ENCODE data around the gene CBFA2T2. TPM values are rescaled to one million over a fixed set of nuclear protein-coding genes. Genes with fewer than 3 reads are reported as not detected.
A peak's percentile ranks its signal among the peaks of the same experiment; 100 is the strongest.
"Not testable (repeated sequence)": the region's sequence is repeated elsewhere in the genome, so short reads cannot be mapped to it uniquely, and the experiment has no call there.

Gene CBFA2T2
- polyA plus RNA-seq, 3 donors from 2014 or later, result 7.5 to 15.5 (median 11.0) TPM

DNA sequence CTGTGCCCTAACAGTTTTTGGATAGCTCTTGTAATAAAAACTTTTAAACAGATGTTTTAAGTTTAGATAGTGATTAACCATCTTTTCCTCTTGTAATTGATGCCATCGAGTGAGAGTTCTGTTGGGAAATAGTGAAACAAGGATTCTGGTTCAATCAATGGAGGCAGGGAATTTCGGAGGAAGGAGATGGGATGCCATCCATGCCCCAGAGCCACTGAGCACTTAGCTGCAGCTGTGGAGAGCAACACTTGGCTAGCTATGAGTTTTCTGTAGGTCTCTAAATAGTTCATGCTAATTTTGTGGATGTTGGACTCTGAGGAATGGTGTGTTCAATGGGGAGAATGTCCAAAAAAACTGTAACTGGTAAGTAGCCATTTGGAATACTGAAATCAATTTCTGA, 16.7 kb downstream of the CBFA2T2 start:
- H3K27me3 Mint-ChIP-seq (ENCODE audit: low read depth in 3 of 3), result no peaks in the 10 kb centered on the region
- no peak overlapping the region for H3K4me3 Mint-ChIP-seq
- DNase-seq, result no peak
- peaks cover 18 to 19% of the 10 kb centered on the region in 2 donors for H3K4me1 Mint-ChIP-seq
- H3K27ac Mint-ChIP-seq, result no peak overlapping the region
- H3K36me3 Mint-ChIP-seq, result peaks cover 0 to 4% (median 3%) of the 10 kb centered on the region in 3 donors
- H3K9me3 Mint-ChIP-seq, result no peaks in the 10 kb centered on the region

DNA sequence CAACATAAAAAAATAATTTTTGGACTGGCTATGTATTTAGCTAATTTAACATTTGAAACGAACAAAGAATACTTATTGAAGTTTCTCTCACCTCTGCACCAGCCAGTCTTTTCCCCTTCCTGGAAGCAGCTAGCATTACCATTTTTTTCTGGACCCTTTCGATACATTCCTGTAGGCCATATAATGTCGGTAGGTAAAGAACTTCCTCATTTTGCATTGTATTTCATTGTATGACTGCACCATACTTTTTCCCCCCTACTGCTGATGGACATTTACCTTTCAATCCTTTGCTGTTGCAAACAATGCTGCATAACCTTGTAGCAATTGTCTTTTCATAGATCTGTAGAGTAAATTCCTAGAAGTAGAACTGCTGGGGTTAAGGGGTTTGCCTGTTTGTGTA, 17.6 kb downstream of the CBFA2T2 start:
- peaks cover 18 to 19% of the 10 kb centered on the region in 2 donors for H3K4me1 Mint-ChIP-seq
- H3K4me3 Mint-ChIP-seq, result no peak overlapping the region
- H3K9me3 Mint-ChIP-seq, result no peaks in the 10 kb centered on the region
- H3K36me3 Mint-ChIP-seq, result peaks cover 0 to 4% (median 3%) of the 10 kb centered on the region in 3 donors
- H3K27ac Mint-ChIP-seq, result peak overlapping the region in 1 of 6 donors; percentile 70
- DNase-seq, result no peak
- H3K27me3 Mint-ChIP-seq (ENCODE audit: low read depth in 3 of 3), result no peaks in the 10 kb centered on the region

DNA sequence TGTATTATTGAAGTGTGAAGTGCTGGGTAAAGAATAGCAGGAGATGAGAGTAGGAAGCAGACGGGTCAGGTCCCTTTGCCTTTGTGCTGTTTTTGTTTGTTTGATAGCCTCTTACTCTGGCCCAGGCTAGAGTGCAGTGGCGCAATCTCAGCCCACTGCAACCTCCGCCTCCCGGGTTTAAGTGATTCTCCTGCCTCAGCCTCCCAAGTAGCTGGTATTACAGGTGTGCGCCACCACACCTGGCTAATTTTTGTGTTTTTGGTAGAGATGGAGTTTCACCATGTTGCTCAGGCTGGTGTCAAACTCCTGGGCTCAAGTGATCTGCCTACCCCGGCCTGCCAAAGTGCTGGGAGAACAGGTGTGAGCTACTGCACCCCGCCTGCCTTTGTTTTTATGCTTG, 18.1 kb downstream of the CBFA2T2 start:
- H3K27ac Mint-ChIP-seq, result peak overlapping the region in 1 of 6 donors; percentile 10
- not testable (repeated sequence) for H3K27me3 Mint-ChIP-seq (ENCODE audit: low read depth in 3 of 3); H3K4me3 Mint-ChIP-seq; DNase-seq; H3K9me3 Mint-ChIP-seq; H3K36me3 Mint-ChIP-seq
- peaks cover 19% of the 10 kb centered on the region in 2 donors for H3K4me1 Mint-ChIP-seq

DNA sequence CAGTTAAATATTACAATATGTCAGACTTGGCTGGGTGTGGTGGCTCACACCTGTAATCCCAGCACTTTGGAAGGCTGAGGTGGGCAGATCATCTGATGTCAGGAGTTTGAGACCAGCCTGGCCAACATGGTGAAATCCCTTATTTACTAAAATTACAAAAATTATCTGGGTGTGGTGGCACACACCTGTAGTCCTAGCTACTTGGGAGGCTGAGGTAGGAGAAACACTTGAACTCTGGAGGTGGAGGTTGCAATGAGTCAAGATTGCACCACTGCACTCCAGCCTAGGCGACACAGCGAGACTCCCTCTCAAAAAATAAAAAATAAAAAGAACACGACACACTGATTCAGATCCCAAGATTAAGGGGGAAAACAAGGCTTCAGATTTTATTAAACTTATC, 19.2 kb downstream of the CBFA2T2 start:
- H3K27ac Mint-ChIP-seq; H3K9me3 Mint-ChIP-seq; H3K27me3 Mint-ChIP-seq (ENCODE audit: low read depth in 3 of 3); H3K4me3 Mint-ChIP-seq; H3K36me3 Mint-ChIP-seq; DNase-seq: not testable (repeated sequence)
- H3K4me1 Mint-ChIP-seq, result peaks cover 18 to 19% of the 10 kb centered on the region in 2 donors

DNA sequence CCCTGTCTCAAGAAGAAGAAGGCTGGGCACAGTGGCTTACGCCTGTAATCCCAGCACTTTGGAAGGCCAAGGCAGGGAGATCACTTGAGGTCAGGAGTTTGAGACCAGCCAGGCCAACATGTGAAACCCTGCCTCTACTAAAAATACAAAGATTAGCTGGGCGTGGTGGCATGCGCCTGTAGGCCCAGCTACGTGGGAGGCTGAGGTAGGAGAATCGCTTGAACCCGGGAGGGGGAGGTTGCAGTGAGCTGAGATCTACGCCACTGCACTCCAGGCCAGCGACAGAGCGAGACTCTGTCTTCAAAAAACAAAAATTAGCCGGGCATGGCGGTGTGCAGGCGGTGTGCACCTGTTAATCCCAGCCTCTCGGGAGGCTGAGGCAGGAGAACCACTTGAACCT, 22.0 kb downstream of the CBFA2T2 start:
- not testable (repeated sequence) for H3K4me3 Mint-ChIP-seq; H3K9me3 Mint-ChIP-seq; H3K27ac Mint-ChIP-seq; H3K36me3 Mint-ChIP-seq; H3K27me3 Mint-ChIP-seq (ENCODE audit: low read depth in 3 of 3); DNase-seq
- H3K4me1 Mint-ChIP-seq, result peaks cover 19 to 20% of the 10 kb centered on the region in 2 donors

DNA sequence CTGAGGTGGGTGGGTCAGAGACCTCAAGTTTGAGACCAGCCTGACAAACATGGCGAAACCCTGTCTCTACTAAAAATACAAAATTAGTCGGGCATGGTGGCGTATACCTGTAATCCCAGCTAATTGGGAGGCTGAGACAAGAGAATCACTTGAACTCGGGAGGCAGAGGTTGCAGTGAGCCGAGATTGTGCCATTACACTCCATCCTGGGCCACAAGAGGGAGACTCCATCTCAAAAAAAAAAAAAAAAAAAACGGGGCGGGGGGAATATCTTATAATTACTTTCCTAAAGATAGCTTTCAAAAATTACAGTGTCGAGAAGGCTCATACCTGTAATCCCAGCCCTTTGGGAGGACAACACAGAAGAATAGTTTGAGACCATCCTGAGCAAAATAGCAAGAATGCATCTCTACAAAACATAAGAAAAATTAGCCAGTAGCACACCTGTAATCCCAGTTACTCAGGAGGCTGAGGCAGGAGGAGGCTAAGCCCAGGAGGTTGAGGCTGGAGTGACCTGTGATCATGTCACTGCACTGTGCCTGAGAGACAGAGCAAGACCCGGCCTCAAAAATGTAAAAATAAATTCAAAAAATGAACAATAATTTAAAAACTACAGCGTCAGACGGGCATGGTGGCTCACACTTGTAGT, 25.8 kb downstream of the CBFA2T2 start:
- Mint-ChIP-seq H3K27ac (peak overlapping the region in 1 of 6 donors; percentile 41), H3K4me1 (peaks cover 11 to 12% of the 10 kb centered on the region in 2 donors), H3K36me3 (no peaks in the 10 kb centered on the region), H3K27me3 (ENCODE audit: low read depth in 3 of 3) (no peaks in the 10 kb centered on the region), H3K4me3 (no peak overlapping the region), H3K9me3 (no peaks in the 10 kb centered on the region)
- no peak for DNase-seq

- no peak overlapping the region for H3K4me3 Mint-ChIP-seq
- H3K4me1 Mint-ChIP-seq, result peaks cover 6 to 8% of the 10 kb centered on the region in 2 donors
- H3K27ac Mint-ChIP-seq, result peak overlapping the region in 4 of 6 donors; percentile 14 to 79 (median 58)
- H3K36me3 Mint-ChIP-seq, result no peaks in the 10 kb centered on the region
- no peaks in the 10 kb centered on the region for H3K9me3 Mint-ChIP-seq
- no peak for DNase-seq
- H3K27me3 Mint-ChIP-seq (ENCODE audit: low read depth in 3 of 3), result no peaks in the 10 kb centered on the region
Measured at GRCh38 chr20:33516882-33517281, 27.0 kb downstream of the CBFA2T2 start.

GRCh38 chr20:33518071-33518470, 28.2 kb downstream of the CBFA2T2 start:
- Mint-ChIP-seq H3K9me3 (no peaks in the 10 kb centered on the region), H3K4me1 (peaks cover 5 to 8% of the 10 kb centered on the region in 2 donors), H3K27me3 (ENCODE audit: low read depth in 3 of 3) (no peaks in the 10 kb centered on the region)

GRCh38 chr20:33521461-33521860, 31.6 kb downstream of the CBFA2T2 start:
- no peak overlapping the region for H3K27ac Mint-ChIP-seq
- H3K4me3 Mint-ChIP-seq, result no peak overlapping the region

More at GRCh38 chr20:33518071-33518470, 28.2 kb downstream of the CBFA2T2 start:
- H3K36me3 Mint-ChIP-seq, result no peaks in the 10 kb centered on the region
- H3K4me3 Mint-ChIP-seq, result no peak overlapping the region
- no peak for DNase-seq
- H3K27ac Mint-ChIP-seq, result no peak overlapping the region

GRCh38 chr20:33522256-33522820, 32.4 kb downstream of the CBFA2T2 start:
- H3K27me3 Mint-ChIP-seq (ENCODE audit: low read depth in 3 of 3), result peaks cover 0 to 1% (median 0%) of the 10 kb centered on the region in 3 donors
- no peaks in the 10 kb centered on the region for H3K36me3 Mint-ChIP-seq
- H3K4me1 Mint-ChIP-seq, result no peaks in the 10 kb centered on the region
- DNase-seq, result no peak
- no peak overlapping the region for H3K4me3 Mint-ChIP-seq
- H3K9me3 Mint-ChIP-seq, result no peaks in the 10 kb centered on the region
- H3K27ac Mint-ChIP-seq, result no peak overlapping the region

More at GRCh38 chr20:33521461-33521860, 31.6 kb downstream of the CBFA2T2 start:
- Mint-ChIP-seq H3K4me1 (peaks cover 5 to 6% of the 10 kb centered on the region in 2 donors), H3K36me3 (no peaks in the 10 kb centered on the region), H3K9me3 (no peaks in the 10 kb centered on the region), H3K27me3 (ENCODE audit: low read depth in 3 of 3) (peaks cover 0 to 1% (median 0%) of the 10 kb centered on the region in 3 donors)
- no peak for DNase-seq

- no peaks in the 10 kb centered on the region for H3K9me3 Mint-ChIP-seq
- H3K27me3 Mint-ChIP-seq (ENCODE audit: low read depth in 3 of 3), result peaks cover 0 to 1% (median 0%) of the 10 kb centered on the region in 3 donors
- DNase-seq, result no peak
- no peak overlapping the region for H3K27ac Mint-ChIP-seq
- peaks cover 0 to 3% (median 0%) of the 10 kb centered on the region in 3 donors for H3K36me3 Mint-ChIP-seq
- no peak overlapping the region for H3K4me3 Mint-ChIP-seq
- no peaks in the 10 kb centered on the region for H3K4me1 Mint-ChIP-seq
Measured at GRCh38 chr20:33524261-33524660, 34.4 kb downstream of the CBFA2T2 start.

DNA sequence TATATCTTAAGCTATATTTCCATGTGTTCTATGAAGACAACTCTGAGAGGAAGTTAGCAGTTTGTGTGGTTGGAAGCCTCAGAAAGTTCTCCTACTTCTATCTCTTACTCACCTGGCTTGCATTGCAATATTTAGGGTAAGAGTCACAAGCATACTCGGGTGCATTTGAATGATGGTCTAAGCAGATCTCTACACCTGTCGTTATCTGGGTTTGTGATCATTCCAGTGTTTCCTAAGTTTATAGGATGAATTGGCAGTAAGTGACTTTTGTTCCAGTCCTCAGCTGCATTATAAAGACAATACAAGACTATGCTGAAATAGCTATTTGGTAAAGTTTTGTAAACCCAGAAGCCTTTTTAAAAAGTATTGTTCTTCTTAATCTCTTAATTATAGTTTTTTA, 36.9 kb downstream of the CBFA2T2 start:
- no peak for DNase-seq
- Mint-ChIP-seq H3K4me1 (peaks cover 0 to 9% of the 10 kb centered on the region in 2 donors), H3K27me3 (ENCODE audit: low read depth in 3 of 3) (peaks cover 0 to 1% (median 0%) of the 10 kb centered on the region in 3 donors), H3K4me3 (no peak overlapping the region), H3K27ac (no peak overlapping the region), H3K9me3 (no peaks in the 10 kb centered on the region), H3K36me3 (peaks cover 0 to 3% (median 0%) of the 10 kb centered on the region in 3 donors)

DNA sequence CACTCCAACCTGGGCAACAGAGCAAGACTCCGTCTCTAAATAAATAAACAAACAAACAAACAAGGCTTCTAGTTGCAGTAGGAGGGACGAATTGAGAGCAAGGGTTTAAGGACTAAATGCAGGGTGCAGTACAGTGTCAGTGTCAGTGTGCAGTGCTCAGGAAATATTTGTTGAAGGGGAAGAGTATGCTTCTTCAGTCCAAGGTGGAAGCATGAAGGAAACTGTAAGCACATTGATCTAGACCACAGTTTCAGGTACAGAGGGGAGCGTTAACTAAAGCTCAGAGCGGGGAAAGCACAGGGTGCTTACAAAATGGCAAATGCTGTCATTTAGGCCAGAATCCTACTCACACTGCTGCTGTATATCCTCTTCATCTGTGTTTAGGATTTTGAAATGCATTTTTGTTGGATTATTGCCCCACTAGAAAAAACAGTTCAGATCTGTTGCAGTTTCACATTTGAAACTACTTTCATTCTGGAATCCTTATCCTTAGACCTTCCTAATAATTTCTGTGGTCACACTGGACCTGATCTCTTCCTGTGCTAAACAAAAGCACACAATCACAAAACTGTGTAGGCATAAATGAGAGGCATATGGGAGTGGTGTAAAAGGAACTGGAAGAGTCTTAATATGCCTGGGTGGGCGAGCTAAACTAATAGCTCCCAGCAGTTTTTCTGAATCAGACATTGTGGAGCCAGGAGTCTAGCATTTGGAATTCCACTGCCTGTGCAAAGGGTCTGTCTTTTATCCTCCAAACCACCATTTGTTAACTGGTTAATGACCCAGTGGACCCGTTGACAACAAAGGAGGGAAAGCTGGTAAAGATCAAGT, 41.4 kb downstream of the CBFA2T2 start:
- peak overlapping the region in 3 of 6 donors; percentile 49 to 72 (median 70) for H3K27ac Mint-ChIP-seq

GRCh38 chr20:33531885-33532284, 42.0 kb downstream of the CBFA2T2 start:
- H3K4me1 Mint-ChIP-seq, result peaks cover 0 to 26% of the 10 kb centered on the region in 2 donors
- peaks cover 0 to 3% (median 0%) of the 10 kb centered on the region in 3 donors for H3K36me3 Mint-ChIP-seq
- no peaks in the 10 kb centered on the region for H3K9me3 Mint-ChIP-seq
- no peaks in the 10 kb centered on the region for H3K27me3 Mint-ChIP-seq (ENCODE audit: low read depth in 3 of 3)
- no peak overlapping the region for H3K4me3 Mint-ChIP-seq
- DNase-seq, result no peak
- peak overlapping the region in 1 of 6 donors; percentile 12 for H3K27ac Mint-ChIP-seq

More for the DNA sequence above, 41.4 kb downstream of the CBFA2T2 start:
- H3K4me3 Mint-ChIP-seq, result no peak overlapping the region
- H3K36me3 Mint-ChIP-seq, result peaks cover 0 to 3% (median 0%) of the 10 kb centered on the region in 3 donors
- H3K9me3 Mint-ChIP-seq, result no peaks in the 10 kb centered on the region
- no peaks in the 10 kb centered on the region for H3K27me3 Mint-ChIP-seq (ENCODE audit: low read depth in 3 of 3)
- DNase-seq, result no peak
- H3K4me1 Mint-ChIP-seq, result peaks cover 0 to 26% of the 10 kb centered on the region in 2 donors

All from immature natural killer cell (primary cell).